HepG2 (cell line): ENCODE results near the gene GABBR2. TPM values are rescaled to one million over a fixed set of nuclear protein-coding genes. Genes with fewer than 3 reads are reported as not detected.
"Not testable (repeated sequence)": the region's sequence is repeated elsewhere in the genome, so short reads cannot be mapped to it uniquely, and the experiment has no call there.

Source experiments
- ATAC-seq: fragments of 200-7000 bp; cut with Tn5 transposase; 3 replicates; pipeline ENCODE4 v1.9.1; 2020; ENCODE audit warnings: mild to moderate bottlenecking, moderate library complexity
- BruUV-seq: library from RNA; stranded (reverse); fragments of 400-500 nt; replicated peaks from 2 replicates; lab custom pipeline; 2021; lab: Mats Ljungman, UMichigan
- CTCF ChIA-PET: fragments of 300-600 bp; formaldehyde crosslinking; extraction: SDS; loops from one replicate; lab custom pipeline; 2021; ENCODE audit warnings: low total read pairs, inconsistent platforms, low intra/inter-chr PET ratio; lab: Yijun Ruan, JAX
- POLR2A ChIA-PET: fragments of 350-600 bp; sonication (Branson Sonifier 250); formaldehyde crosslinking; loops from one replicate; lab custom pipeline; 2020; ENCODE audit warnings: antibody characterized with exemption, inconsistent platforms; lab: Yijun Ruan, JAX
- DNase-seq: peaks from one replicate; pipeline ENCODE4 v3.0.0-alpha.2; 2015; ENCODE audit warnings: low spot score
- FAIRE-seq: peaks from 3 replicates; lab custom pipeline; 2011; peaks lifted over from hg19 to GRCh38; lab: Jason Lieb, UNC
- H2AFZ ChIP-seq: one replicate; pipeline ENCODE4 v1.6.1; 2011; ENCODE audit warnings: low read length, inconsistent platforms
- H3K27ac ChIP-seq: fragments of 300-600 bp; 3 replicates; pipeline ENCODE4 v1.8.0; 2011; ENCODE audit warnings: mixed run types, mild to moderate bottlenecking, mixed read lengths, low read length, inconsistent platforms; ENCODE audit not compliant: insufficient read depth; ENCODE audit errors: extremely low read length
- H3K27me3 ChIP-seq, 2 experiments: fragments of 200-600 bp in 1 of 2; 2 replicates in 1 of 2; 3 replicates in 1 of 2; pipeline versions ENCODE4 v1.6.0 to v1.8.0; 2011; ENCODE audit warnings: low read length in 2 of 2, mild to moderate bottlenecking in 2 of 2, moderate library complexity in 2 of 2, inconsistent platforms in 1 of 2; ENCODE audit not compliant: insufficient read depth in 2 of 2, control insufficient read depth in 1 of 2
- H3K36me3 ChIP-seq, 2 experiments: fragments of 200-600 bp in 1 of 2; replicated peaks in 1 of 2; 2 replicates in 1 of 2; 3 replicates in 1 of 2; pipeline versions ENCODE4 v1.5.1 to v1.8.0; 2011; ENCODE audit warnings: low read length in 2 of 2, inconsistent platforms in 1 of 2; ENCODE audit not compliant: insufficient read depth in 2 of 2, control insufficient read depth in 1 of 2
- H3K4me1 ChIP-seq: 2 replicates; pipeline ENCODE4 v1.5.1; 2012; ENCODE audit warnings: low read length, inconsistent platforms; ENCODE audit not compliant: insufficient read depth
- H3K4me2 ChIP-seq: 2 replicates; pipeline ENCODE4 v1.6.0; 2011; ENCODE audit warnings: low read depth, low read length, inconsistent platforms
- H3K4me3 ChIP-seq, 3 experiments: fragments of 200-600 bp in 1 of 3; sonication (generic), shearing (Covaris generic) in 1 of 3; replicated peaks in 1 of 3; 2 replicates each; pipeline ENCODE4 v1.5.1; 2011 to 2016; ENCODE audit warnings: low read length in 3 of 3, inconsistent platforms in 2 of 3, low read depth in 2 of 3, mild to moderate bottlenecking in 2 of 3, control low read depth in 1 of 3, mixed read lengths in 1 of 3; ENCODE audit not compliant: insufficient read depth in 1 of 3
- H3K79me2 ChIP-seq: one replicate; pipeline ENCODE4 v1.6.1; 2011; ENCODE audit warnings: low read length, inconsistent platforms; ENCODE audit not compliant: insufficient read depth
- H3K9ac ChIP-seq: 2 replicates; pipeline ENCODE4 v1.6.0; 2011; ENCODE audit warnings: mild to moderate bottlenecking, low read depth, low read length, inconsistent platforms; ENCODE audit not compliant: insufficient read depth
- H3K9me3 ChIP-seq: 2 replicates; pipeline ENCODE4 v1.5.1; 2012; ENCODE audit warnings: mild to moderate bottlenecking, low read length
- H4K20me1 ChIP-seq: 2 replicates; pipeline ENCODE4 v1.6.0; 2011; ENCODE audit warnings: inconsistent platforms, mild to moderate bottlenecking, low read length, moderate library complexity; ENCODE audit not compliant: insufficient read depth
- HCFC1 ChIP-seq: fragments of 150-350 bp; IDR thresholded peaks from 2 replicates; pipeline ENCODE4 v1.6.1; 2014; ENCODE audit warnings: low read depth, low read length
- HNF4G ChIP-seq, 2 experiments: sonication (generic) in 1 of 2; formaldehyde crosslinking in 1 of 2; IDR thresholded peaks; 2 replicates each; pipeline versions ENCODE4 v1.4.0 to v1.6.1; 2011 to 2020; ENCODE audit warnings: borderline replicate concordance in 2 of 2, low read depth in 2 of 2, mild to moderate bottlenecking in 2 of 2, low read length in 1 of 2, missing genetic modification reagents in 1 of 2, moderate library complexity in 1 of 2
- KAT7 ChIP-seq: IDR thresholded peaks from 2 replicates; pipeline ENCODE4 v1.6.1; 2018; ENCODE audit warnings: borderline replicate concordance, missing compliant biosample characterization
- SRF ChIP-seq: IDR thresholded peaks from 2 replicates; pipeline ENCODE4 v1.6.1; 2011; ENCODE audit warnings: mild to moderate bottlenecking, low read depth, low read length, moderate library complexity
- YY1 ChIP-seq: IDR thresholded peaks from 2 replicates; pipeline ENCODE4 v1.6.1; 2011; ENCODE audit warnings: low read length, low read depth, moderate library complexity, mild to moderate bottlenecking; ENCODE audit not compliant: insufficient read depth, insufficient replicate concordance
- ZBTB3 ChIP-seq: sonication (generic); formaldehyde crosslinking; IDR thresholded peaks from 2 replicates; pipeline ENCODE4 v1.4.0; 2020; ENCODE audit warnings: low read depth, mild to moderate bottlenecking, moderate library complexity, missing genetic modification reagents, borderline replicate concordance
- ZNF10 ChIP-seq: sonication (generic); formaldehyde crosslinking; IDR thresholded peaks from 2 replicates; pipeline ENCODE4 v1.4.0; 2020; ENCODE audit warnings: mild to moderate bottlenecking, low read depth, missing genetic modification reagents, borderline replicate concordance
- ZNF20 ChIP-seq: sonication (generic); formaldehyde crosslinking; IDR thresholded peaks from 2 replicates; pipeline ENCODE4 v1.4.0; 2020; ENCODE audit warnings: mild to moderate bottlenecking, moderate library complexity, missing genetic modification reagents
- ZNF615 ChIP-seq: sonication (generic); formaldehyde crosslinking; IDR thresholded peaks from 2 replicates; pipeline ENCODE4 v1.5.0; 2020; ENCODE audit warnings: mild to moderate bottlenecking, missing genetic modification reagents, borderline replicate concordance
- ZNF768 ChIP-seq: sonication (generic); formaldehyde crosslinking; IDR thresholded peaks from 2 replicates; pipeline ENCODE4 v1.4.0; 2020; ENCODE audit warnings: missing genetic modification reagents
- ZNF883 ChIP-seq: sonication (generic); formaldehyde crosslinking; IDR thresholded peaks from 2 replicates; pipeline ENCODE4 v1.5.1; 2020; ENCODE audit warnings: mild to moderate bottlenecking, missing genetic modification reagents; ENCODE audit errors: not compliant biosample characterization
- WGBS: methylation state at CpG from one replicate; pipeline ENCODE4 v1.1.6; 2017; ENCODE audit warnings: low lambda C conversion rate; 5-methylcytosine and 5-hydroxymethylcytosine counted together
- in situ Hi-C: cut with HindIII; loops from 2 replicates; pipeline ENCODE4 v1.10.0; 2017; ENCODE audit warnings: low pct_unique_long_range_greater_than_20kb; ENCODE audit not compliant: extremely low pct_ligation_motif_present
- intact Hi-C: fragments of 100-400 bp; cut with micrococcal nuclease; formaldehyde crosslinking; loops from one replicate; pipeline ENCODE4 v1.10.0; 2022; ENCODE audit not compliant: unreplicated experiment
- polyA plus RNA-seq, 8 experiments: library from polyadenylated mRNA; depleted of rRNA in 3 of 8; stranded (reverse) in 7 of 8; unstranded in 1 of 8; fragments of >200 nt; fragmentation: Illumina TruSeq in 4 of 8; extraction: Trizol in 4 of 8; gene quantifications; 2 replicates each; pipeline versions ENCODE4 v1.2.1 to v1.2.3, GENCODE V29; 2011 to 2016; ENCODE audit warnings: low read depth in 4 of 8, missing spikeins in 1 of 8, mixed read lengths in 1 of 8; ENCODE audit not compliant: insufficient read depth in 1 of 8
- total RNA-seq, 5 experiments: library from RNA; depleted of rRNA; stranded (reverse); fragments of >200 nt; fragmentation: Illumina TruSeq; extraction: Trizol; gene quantifications; 2 replicates each; pipeline ENCODE4 v1.2.3, GENCODE V29; 2016; ENCODE audit warnings: low read depth in 1 of 5
- TF ChIP-seq, protein P1 (sequence below): IDR thresholded peaks from 2 replicates; pipeline ENCODE4 v1.6.1; 2012; ENCODE audit warnings: inconsistent platforms
- TF ChIP-seq, protein P2 (sequence below): sonication (generic); formaldehyde crosslinking; IDR thresholded peaks from 2 replicates; pipeline ENCODE4 v1.4.0; 2020; ENCODE audit warnings: missing genetic modification reagents
- TF ChIP-seq, protein P3 (sequence below): sonication (generic); formaldehyde crosslinking; IDR thresholded peaks from 2 replicates; pipeline ENCODE4 v1.9.0; 2021; ENCODE audit warnings: missing genetic modification reagents, mild to moderate bottlenecking, borderline replicate concordance

Gene GABBR2
- total and polyA plus RNA-seq, 2 of the 13 experiments (the other 11 are each of a cell fraction or from before 2014, with no cell fraction given): 0.02 TPM; not detected in 1

GRCh38 chr9:98686961-98687855 lies 21.5 kb downstream of the GABBR2 start:
- intact Hi-C loops: no loop called here
- H3K36me3 ChIP-seq: no peaks in the 10 kb centered on the region
- peaks cover 1 to 12% of the 10 kb centered on the region in 2 experiments; a peak in 2 of 5 replicates for H3K27me3 ChIP-seq
- ChIA-PET POLR2A (no interaction called here), CTCF (no interaction called here)
- no peaks in the 10 kb centered on the region for H3K79me2 ChIP-seq
- H3K9ac ChIP-seq: no peak overlapping the region
- no peak overlapping the region for H3K4me2 ChIP-seq
- FAIRE-seq (no peak), ATAC-seq (peak; percentile 42; the same call in 2 of the 3 replicates), DNase-seq (no peak)
- in situ Hi-C loops: no loop called here
- 20% methylated on average over 5 of the region's 7 CpGs for WGBS
- TF ChIP-seq ZNF10 (CRISPR knock-in tag): no peak
- no peak for TF ChIP-seq HNF4G (IDR thresholded peaks at IDR 0.05; ENCODE audit: borderline replicate concordance, low read depth, low read length)
- TF ChIP-seq HNF4G (CRISPR knock-in tag; IDR thresholded peaks at IDR 0.05; ENCODE audit: borderline replicate concordance, low read depth): no peak
- no peak for TF ChIP-seq ZNF615 (CRISPR knock-in tag)
- TF ChIP-seq ZNF20 (CRISPR knock-in tag): no peak
- TF ChIP-seq ZBTB3 (CRISPR knock-in tag): no peak
- TF ChIP-seq, protein P1, sequence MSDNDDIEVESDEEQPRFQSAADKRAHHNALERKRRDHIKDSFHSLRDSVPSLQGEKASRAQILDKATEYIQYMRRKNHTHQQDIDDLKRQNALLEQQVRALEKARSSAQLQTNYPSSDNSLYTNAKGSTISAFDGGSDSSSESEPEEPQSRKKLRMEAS: no peak
- no peak for TF ChIP-seq HCFC1
- no peak for TF ChIP-seq YY1
- TF ChIP-seq, protein P2, sequence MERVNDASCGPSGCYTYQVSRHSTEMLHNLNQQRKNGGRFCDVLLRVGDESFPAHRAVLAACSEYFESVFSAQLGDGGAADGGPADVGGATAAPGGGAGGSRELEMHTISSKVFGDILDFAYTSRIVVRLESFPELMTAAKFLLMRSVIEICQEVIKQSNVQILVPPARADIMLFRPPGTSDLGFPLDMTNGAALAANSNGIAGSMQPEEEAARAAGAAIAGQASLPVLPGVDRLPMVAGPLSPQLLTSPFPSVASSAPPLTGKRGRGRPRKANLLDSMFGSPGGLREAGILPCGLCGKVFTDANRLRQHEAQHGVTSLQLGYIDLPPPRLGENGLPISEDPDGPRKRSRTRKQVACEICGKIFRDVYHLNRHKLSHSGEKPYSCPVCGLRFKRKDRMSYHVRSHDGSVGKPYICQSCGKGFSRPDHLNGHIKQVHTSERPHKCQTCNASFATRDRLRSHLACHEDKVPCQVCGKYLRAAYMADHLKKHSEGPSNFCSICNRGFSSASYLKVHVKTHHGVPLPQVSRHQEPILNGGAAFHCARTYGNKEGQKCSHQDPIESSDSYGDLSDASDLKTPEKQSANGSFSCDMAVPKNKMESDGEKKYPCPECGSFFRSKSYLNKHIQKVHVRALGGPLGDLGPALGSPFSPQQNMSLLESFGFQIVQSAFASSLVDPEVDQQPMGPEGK (CRISPR knock-in tag): no peak
- TF ChIP-seq ZNF768 (CRISPR knock-in tag): no peak
- TF ChIP-seq, protein P3, sequence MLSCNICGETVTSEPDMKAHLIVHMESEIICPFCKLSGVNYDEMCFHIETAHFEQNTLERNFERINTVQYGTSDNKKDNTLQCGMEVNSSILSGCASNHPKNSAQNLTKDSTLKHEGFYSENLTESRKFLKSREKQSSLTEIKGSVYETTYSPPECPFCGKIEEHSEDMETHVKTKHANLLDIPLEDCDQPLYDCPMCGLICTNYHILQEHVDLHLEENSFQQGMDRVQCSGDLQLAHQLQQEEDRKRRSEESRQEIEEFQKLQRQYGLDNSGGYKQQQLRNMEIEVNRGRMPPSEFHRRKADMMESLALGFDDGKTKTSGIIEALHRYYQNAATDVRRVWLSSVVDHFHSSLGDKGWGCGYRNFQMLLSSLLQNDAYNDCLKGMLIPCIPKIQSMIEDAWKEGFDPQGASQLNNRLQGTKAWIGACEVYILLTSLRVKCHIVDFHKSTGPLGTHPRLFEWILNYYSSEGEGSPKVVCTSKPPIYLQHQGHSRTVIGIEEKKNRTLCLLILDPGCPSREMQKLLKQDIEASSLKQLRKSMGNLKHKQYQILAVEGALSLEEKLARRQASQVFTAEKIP: no peak
- TF ChIP-seq KAT7 (CRISPR knock-in tag): no peak
- TF ChIP-seq SRF: no peak
- TF ChIP-seq ZNF883 (CRISPR knock-in tag): no peak
- no peaks in the 10 kb centered on the region for H3K9me3 ChIP-seq
- no peak overlapping the region for H2AFZ ChIP-seq
- no TSS peak for BruUV-seq
- no peaks in the 10 kb centered on the region for H4K20me1 ChIP-seq
- no peaks in the 10 kb centered on the region for H3K4me1 ChIP-seq
- H3K27ac ChIP-seq: no peak overlapping the region
- no peak overlapping the region for H3K4me3 ChIP-seq

DNA sequence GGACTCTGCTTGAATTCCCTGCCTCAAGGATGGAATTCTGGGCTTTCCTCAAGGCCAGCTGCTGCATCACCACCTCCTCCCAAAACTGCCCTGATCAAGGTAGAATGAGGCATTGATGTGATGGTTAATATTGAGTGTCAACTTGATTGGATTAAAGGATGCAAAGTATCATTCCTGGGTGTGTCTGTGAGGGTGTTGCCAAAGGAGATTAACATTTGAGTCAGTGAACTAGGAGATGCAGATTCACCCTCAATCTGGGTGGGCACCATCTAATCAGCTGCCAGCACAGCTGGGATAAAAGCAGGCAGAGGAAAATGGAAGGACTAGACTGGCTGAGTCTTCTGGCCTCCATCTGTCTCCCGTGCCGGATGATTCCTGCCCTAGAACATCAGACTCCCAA lies 23.9 kb downstream of the GABBR2 start:
- H3K36me3 ChIP-seq, DNase-seq, H3K4me2 ChIP-seq, BruUV-seq, H3K27me3 ChIP-seq, intact Hi-C loops, H3K79me2 ChIP-seq, ATAC-seq, FAIRE-seq, H3K9me3 ChIP-seq, H3K27ac ChIP-seq, H3K4me1 ChIP-seq, POLR2A ChIA-PET, H2AFZ ChIP-seq, H3K9ac ChIP-seq, CTCF ChIA-PET, H4K20me1 ChIP-seq, H3K4me3 ChIP-seq, in situ Hi-C loops: not testable (repeated sequence)
- WGBS: 0% methylated on average over 1 of the region's 2 CpGs
